ENCODE measurements around the gene DNER.
"Not testable (repeated sequence)": the region's sequence is repeated elsewhere in the genome, so short reads cannot be mapped to it uniquely, and the experiment has no call there.

Gene DNER

GRCh38 chr2:229344151-229344551 is 370.2 kb downstream of the DNER start:
- DNase-seq (ENCODE audit: low read depth, low spot score), result peak; percentile 35

DNA sequence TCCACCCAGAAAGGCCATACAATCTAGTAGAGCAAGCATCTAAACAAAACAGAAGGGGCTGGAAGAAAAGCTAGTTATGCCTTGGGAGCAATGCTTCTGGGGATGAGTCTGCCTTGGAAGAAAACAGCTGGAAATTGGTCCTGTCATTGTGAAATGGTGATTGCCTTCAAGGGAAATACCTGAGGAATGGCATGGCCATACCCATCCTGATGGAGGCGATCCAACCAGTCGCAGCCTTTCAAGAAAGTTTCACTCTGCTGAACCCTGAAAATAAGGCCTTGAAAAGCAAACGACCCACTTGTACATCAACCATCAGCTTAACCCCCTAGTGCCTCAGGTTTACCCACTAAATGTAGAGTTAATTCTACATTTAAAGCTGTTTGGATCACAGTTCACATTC is 370.7 kb downstream of the DNER start:
- no peak for DNase-seq (ENCODE audit: low read depth, low spot score)

GRCh38 chr2:229342376-229342775 is 372.0 kb downstream of the DNER start:
- DNase-seq (ENCODE audit: low read depth, low spot score), result peak; percentile 51

- peak; percentile 21 for DNase-seq (ENCODE audit: low read depth, low spot score)
Measured at GRCh38 chr2:229340086-229340760, 374.1 kb downstream of the DNER start.

DNA sequence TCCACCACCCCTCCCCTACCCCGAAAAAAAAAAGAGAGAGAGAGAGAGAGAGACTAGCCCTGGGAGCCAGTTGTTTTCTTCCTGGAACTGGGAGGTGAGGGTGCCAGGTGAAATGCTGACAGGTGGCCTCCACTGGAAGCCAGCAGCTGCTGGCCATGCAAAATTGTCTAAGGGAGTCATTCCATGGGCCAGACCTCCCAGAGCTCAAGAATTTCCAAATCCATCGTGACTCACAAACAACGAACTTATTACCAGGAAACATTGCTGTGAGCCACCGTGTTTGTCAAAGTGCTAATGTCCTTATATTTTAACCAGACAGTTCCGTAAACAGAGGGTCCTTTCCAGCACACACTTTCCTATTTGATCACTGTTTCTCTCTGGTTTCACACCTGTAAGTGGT is 374.7 kb downstream of the DNER start:
- peak; percentile 25 for DNase-seq (ENCODE audit: low read depth, low spot score)

- DNase-seq (ENCODE audit: low read depth, low spot score), result not testable (repeated sequence)
Measured at GRCh38 chr2:229339171-229339570, 375.2 kb downstream of the DNER start.

- DNase-seq (ENCODE audit: low read depth, low spot score), result no peak
Measured at GRCh38 chr2:229335877-229336346, 378.4 kb downstream of the DNER start.

DNA sequence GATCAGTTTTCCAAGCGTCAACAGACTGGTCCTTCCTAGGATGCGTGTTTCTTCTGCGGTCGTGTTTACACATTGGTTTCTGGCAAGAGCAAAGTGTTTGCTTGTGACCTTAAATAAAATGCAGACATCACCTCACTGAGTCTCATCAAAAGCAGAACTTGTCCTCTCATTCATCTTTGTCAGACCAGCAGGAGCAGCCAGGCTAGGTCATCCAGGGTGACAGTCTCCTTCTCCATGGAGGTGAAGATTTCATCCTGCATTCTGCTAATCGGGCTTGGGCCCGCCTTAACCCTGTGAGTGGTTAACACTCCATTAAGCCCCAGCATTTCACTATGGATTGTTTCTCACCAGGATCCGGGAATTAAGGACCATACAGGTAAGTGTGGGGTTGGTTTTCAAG is 379.0 kb downstream of the DNER start:
- DNase-seq (ENCODE audit: low read depth, low spot score), result no peak

DNA sequence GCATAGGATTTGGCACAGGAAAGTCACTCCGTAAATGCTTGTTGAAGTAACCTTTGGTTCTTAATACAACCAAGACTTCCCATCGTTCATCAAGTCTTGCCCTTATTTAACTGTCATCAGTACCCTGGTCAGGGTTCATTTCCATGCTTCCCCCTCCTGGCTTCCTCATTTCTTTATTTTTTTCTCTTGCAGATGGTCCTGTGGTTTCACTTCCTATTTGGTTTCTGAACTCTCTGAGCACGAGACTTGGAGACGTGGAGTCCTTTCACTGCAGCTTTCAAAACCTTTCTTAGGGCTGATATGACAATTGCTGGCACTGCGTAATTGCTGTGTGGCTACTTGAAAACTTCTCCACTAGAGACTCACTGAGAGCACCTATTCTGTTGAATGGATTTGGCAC is 383.4 kb downstream of the DNER start:
- no peak for DNase-seq (ENCODE audit: low read depth, low spot score)

GRCh38 chr2:229319558-229319957 is 394.8 kb downstream of the DNER start:
- DNase-seq (ENCODE audit: low read depth, low spot score), result no peak

GRCh38 chr2:229314117-229314516 is 400.2 kb downstream of the DNER start:
- DNase-seq (ENCODE audit: low read depth, low spot score), result no peak

GRCh38 chr2:229313591-229313990 is 400.8 kb downstream of the DNER start:
- DNase-seq (ENCODE audit: low read depth, low spot score), result no peak

All from astrocyte of the hippocampus (primary cell).